Transverse colon (tissue), 4 donors: ENCODE measurements around the gene SLC4A2.

Source experiments
- CTCF ChIP-seq, 5 experiments: fragments of 200-600 bp in 3 of 5; fragments of 450-650 bp in 2 of 5; sonication (generic) in 3 of 5; IDR thresholded peaks; 1 replicate in 2 of 5; 2 replicates in 3 of 5; pipeline ENCODE4 v1.5.1; 2016 to 2017; ENCODE audit warnings: antibody characterized with exemption in 5 of 5, inconsistent platforms in 3 of 5, mild to moderate bottlenecking in 2 of 5, moderate library complexity in 1 of 5
- EP300 ChIP-seq: sonication (generic); formaldehyde crosslinking; IDR thresholded peaks from one replicate; pipeline ENCODE4 v1.6.1; 2017; ENCODE audit warnings: antibody characterized with exemption, low read depth
- POLR2A ChIP-seq: fragments of 450-650 bp; IDR thresholded peaks from one replicate; pipeline ENCODE4 v1.6.1; 2016; ENCODE audit warnings: antibody characterized with exemption, mild to moderate bottlenecking, moderate library complexity
- POLR2AphosphoS5 ChIP-seq, 3 donors: sonication (generic); formaldehyde crosslinking; IDR thresholded peaks; one replicate each; pipeline ENCODE4 v1.6.1; 2016; ENCODE audit warnings: antibody characterized with exemption in 3 of 3

DNA sequence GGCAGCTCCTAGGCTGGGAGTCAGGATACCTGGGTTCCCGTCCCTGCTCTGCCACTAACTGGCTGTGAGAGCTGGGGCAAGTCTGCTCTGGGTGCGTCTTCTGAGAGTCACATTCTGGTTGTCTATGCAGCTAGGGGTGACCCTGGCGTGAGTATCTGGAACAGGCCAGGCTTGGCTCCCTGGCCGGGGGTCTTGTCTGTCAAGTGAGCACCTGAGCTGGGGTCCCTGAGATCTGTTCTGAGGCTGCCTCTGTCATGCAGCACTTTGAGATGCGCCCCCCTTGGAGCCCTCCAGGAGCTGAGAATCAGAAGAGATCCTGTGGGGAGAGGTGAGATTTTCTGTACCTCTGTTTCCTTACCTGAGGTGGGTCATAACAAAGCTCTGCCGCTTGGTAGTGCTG lies 34.4 kb downstream of the SLC4A2 start:
- TF ChIP-seq CTCF (IDR thresholded peaks at IDR 0.05) (no peak), EP300 (no peak), POLR2A (no peak), POLR2AphosphoS5 (IDR thresholded peaks at IDR 0.05) (no peak)
